HG02885 (cell line): ENCODE data around the gene KIF21A.

Experiments used
- ATAC-seq: cut with Tn5 transposase; IDR thresholded peaks from one replicate; pipeline ENCODE4 v1.9.1; 2021; ENCODE audit warnings: mild to moderate bottlenecking; ENCODE audit not compliant: unreplicated experiment, poor library complexity

KIF21A gene

DNA sequence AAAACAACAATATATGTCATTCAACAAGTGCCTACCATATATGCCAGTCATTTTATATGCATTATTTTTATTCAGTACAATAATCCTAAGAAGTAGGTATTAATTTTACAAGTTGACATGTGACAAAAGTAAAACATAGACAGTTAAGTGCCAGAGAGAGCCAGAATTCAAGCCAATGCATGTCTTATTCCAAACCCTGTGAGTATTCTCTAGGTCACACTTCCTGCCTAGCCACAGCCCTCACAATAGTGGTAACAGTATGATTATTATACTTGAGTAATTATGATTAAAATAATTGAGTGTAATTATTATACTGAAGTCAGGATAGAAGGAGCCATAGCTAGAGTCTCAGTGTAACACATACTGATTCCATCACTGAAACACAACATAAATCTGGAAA, 52.2 kb downstream of the KIF21A start:
- ATAC-seq: no peak

DNA sequence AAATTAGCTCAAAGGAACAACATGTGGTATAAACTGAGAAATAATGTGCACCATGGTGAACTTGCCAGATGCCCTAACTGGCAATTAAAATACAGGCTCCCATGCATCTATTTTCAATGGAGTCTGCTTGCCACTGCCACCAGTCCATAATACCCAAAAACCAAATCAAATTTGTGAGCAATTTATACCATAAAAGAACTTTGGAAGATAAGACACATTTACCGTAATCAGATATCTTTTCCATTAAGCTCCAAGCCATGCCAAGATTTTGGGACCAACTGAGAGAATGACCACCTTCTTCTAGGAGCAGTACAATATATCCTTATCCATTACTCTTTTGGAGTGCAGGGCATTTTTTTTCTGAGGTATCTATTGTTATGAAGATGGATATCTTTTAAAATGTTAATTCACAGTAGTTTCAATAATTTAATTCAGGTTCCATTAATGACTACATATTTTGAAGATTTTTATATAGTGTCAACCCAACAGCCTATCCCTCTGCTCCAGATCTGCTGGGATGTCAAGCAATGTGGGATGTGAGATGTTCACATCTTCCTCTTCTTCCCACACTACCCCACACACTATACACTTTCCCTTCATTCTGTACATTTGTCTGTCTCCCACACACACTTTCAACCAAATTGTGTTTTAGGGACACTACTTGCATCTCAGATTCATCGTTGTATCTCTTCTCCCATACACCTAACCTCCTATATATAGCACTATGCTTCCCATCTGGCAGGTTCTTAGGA, 53.3 kb downstream of the KIF21A start:
- ATAC-seq: no peak

DNA sequence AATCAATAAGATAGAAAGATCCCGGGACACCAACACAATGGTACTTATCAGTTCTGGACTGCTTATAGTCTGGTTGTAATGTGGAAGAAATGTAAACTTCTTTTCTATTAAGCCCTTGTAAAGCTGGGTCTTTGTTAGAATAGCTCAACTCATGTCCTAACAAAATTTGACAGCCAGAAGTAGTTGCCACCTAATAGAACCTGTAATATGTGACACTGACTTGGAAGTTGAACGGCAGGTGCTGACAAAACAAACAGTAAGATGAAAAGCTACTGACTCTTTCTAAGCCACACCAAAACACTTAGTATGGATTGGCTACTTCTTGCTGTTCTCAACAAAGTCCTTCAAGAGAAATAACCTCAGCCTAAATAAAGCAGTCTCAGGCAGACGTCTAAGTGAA, 56.6 kb downstream of the KIF21A start:
- no peak for ATAC-seq

DNA sequence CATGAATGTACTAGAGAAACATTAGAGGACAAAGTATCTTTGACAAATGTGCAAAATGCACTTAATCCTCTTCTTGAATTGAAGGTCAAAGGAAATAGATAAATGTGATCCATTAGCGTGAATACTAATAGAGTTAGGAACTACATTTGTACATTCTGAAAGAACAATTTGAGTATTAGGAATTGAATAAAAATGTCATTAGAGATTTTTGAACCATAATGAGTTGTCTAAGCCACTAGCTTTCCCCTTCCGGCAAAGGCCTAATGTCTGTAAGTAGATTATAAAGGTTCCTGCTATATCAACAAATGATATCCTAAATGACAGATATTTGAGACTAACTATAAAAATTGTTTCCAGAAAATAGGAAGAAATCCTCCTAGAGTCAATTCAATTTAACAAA, 59.8 kb downstream of the KIF21A start:
- no peak for ATAC-seq

DNA sequence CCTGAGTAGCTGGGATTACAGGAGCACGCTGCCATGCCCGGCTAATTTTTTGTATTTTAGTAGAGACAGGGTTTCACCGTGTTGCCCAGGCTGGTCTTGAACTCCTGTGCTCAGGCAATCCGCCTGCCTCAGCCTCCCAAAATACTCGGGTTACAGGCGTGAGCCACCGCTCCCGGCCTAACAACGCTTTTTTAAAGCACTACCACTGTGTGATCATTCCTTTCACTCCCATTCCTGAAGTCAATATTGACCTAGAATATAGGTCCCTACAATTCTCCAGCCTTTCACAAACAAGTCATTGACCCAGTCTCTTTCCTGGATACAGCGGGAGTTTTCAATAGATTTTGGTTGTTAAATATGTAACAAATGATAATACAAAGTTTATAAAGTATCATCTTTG, 62.8 kb downstream of the KIF21A start:
- ATAC-seq: no peak

DNA sequence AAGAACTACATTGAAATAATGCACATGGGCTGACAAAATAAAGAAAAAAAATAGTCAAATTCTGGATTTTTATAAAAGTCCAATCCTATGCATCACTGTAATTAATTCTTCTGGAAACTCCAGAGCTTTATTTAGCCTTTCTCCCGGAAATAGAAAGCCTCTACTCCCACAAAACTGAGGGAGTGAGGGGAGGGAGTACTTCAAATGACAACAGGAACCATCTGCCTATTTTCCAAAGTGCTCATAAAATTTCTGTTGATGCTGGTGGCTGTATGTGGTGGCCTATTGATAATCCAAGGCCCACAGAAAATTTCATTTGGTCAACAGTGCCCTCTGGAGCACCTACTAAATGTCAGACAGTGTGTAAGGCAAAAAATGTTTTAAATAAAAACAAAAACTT, 64.6 kb downstream of the KIF21A start:
- no peak for ATAC-seq

DNA sequence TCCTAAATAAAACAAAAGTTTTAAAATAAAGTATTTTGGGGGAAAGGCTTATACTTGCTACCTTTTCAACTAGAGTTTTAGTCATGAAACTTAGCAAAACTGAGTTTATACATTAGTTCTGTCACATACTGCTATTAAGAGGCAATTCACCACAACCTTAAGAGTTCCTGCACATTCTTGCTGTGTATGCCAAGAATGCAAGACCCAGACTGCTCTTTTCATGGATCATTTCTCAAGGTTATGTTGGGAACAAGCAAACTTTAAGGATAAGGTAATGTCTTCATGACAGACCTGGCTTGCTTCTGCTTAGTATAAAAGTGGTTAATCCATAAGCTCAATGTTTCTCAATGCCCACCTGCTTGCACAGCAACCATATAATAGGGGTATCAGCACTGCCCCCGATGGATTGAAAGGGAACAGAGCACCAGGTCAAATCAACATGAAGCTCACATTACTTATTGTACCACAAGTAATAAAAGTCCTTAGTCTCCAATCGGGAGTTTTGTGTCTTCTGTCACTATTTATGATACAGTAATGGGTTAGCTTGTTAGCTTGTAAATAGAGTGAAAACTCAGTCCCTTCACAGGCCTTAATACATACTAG, 67.6 kb downstream of the KIF21A start:
- ATAC-seq: no peak

DNA sequence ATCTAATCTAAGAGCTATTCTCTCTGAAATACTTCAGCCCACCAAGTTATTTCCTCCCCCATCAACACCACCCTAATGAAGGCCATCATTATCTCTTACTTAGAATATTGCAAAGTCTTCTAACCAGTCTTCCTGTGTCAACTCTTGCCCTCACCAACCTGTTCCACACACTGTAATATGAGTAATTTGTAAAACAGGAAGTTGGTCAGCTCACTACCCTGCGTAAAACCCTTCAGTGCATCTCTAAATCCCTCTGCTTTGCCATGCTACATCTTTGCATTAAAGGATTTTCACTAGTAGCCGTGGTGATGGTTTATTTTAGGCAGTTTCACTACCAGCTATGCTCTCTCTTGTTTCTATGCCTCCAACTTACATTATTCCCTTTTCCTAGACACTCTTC, 70.0 kb downstream of the KIF21A start:
- peak; percentile 95 for ATAC-seq

DNA sequence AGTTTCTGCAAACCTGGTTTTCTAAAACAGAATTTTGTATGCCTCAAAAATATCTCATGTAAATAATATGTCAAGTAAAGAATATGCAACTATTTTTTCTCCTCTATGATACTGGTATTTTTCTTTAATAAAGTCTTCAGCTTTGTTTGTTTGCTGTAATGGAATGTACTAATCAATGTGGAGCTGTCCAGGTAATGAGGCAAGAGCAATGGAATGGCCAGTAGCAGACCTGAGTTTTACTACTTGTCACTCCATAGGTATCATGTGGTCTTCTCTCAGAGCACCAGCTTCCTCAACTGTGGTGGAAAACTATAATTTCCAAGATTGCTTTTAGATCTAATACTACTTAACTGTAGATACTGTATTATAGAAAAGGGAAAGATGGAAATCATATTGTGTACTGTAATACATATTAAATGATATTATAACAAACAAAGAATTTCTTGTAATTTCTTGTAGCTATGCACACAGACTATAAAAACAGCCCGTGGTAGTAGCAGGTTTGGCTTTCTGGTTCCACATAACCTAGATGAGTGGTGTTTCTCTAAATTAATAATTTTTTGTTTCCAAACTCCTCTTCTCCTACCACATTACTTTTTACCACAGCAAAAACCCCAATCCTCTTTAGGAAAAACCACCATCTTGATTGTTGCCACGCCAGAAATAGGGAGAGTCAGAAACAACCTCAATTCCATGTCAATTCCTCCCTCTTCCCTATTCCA, 70.6 kb downstream of the KIF21A start:
- ATAC-seq: no peak

DNA sequence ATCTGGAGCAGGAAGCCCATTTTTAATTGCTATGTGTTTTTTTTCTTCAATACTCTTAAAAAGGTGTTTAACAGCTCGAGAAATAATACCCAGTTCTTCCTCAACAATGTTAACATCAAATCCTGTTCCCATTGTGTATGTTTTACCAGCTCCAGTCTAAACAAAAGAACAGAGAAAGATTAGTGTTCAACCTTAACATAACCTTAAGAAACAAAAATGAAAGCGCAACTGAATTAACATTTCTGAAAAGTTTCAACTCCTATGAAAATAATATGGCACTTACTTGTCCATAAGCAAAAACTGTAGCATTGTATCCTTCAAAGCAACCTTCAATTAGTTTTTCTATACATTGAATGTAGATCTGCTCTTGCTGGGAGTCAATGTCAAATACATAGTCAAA, 73.2 kb downstream of the KIF21A start:
- no peak for ATAC-seq

DNA sequence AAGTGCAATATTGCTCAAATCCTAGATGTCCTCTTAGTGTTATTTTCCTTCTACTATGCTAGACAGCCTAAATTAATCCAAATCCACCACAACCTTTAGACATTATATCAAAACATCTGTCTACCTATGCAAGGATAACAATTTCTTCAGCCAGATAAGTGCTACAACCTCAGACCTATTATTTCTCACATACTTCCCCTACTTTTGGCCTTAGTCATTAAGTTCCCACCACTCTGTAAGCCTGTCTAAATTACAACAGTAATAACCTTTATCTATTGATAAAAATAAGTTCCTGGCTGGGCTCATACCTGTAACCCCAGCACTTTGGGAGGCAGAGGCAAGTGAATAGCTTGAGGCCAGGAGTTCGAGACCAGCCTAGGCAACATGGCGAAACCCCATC, 74.0 kb downstream of the KIF21A start:
- no peak for ATAC-seq

DNA sequence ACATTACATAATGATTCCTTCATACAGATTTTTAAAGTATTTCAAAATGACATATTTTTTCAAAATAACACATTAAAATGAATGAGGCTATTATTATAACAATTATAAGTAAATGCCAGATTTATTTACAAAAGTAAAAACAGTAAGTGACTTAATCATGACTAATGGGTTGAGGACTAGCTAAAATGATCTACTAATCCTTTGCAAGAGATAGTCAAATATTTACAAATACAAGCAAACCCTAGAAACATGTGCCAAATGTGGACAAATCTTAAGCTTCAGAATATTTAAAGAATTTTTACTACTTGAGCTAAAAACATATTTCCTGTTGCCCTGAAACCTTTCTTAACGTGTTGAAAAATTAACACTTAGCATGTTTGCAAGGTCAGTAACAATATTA, 74.8 kb downstream of the KIF21A start:
- ATAC-seq: no peak

DNA sequence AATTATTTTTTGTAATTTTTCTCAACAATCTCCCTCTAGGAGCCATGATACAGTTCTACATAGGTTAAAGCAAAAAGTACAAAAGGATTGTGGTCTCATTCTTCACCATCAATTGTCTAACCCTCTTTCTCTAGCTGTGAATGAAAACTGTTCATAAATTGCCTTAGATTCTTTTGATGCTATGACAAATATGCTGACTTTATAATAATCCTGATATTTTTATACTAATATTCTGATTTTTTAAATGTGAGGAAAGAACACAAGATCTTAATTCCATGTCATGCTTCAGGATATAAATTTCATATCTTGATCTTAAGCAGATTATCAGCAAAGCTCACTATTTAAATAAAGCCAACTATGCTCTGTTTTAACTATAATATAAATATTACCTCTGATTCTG, 75.4 kb downstream of the KIF21A start:
- no peak for ATAC-seq

DNA sequence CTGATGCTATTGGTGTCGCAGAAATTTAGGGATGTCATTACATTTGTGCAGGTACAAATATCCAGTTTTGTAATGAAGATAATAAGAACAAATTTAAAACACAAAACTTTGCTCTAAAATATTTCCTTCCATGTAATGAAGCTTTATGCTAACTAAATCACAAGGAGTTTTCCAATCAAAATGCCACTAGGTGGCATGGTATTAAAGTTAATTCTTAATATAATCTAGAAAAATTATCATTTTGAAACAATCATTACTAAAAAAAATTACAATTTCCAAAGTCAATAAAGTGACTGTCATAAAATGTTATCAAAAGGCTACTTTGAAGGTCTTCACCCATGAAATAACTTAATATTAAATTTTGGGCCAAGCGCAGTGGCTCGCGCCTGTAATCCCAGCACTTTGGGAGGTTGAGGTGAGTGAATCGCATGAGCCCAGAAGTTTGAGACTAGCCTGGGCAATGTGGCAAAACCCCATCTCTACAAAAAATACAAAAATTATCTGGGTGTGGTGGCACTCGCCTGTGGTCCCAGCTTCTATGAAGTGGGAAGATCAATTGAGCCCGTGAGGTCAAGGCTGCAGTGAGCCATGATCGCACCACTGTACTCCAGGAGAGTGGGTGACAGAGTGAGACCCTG, 77.4 kb downstream of the KIF21A start:
- no peak for ATAC-seq

DNA sequence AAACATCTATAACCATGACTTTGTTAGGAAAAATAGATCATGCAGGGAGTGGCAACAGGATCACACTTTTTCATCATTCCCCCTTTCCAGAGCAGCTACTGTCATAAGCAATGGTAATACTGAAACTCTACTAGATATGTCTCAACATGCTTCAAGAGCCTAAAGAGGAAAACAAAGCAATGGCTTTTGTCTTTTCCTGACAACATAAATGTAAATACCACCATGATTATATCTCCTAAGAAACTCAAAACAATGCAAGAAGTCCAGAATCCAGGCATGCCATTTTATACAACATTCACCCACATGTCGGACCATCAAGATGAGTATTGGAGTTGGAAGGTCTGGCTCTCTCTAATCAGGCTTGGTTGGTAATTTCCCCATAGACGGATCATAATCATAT, 78.7 kb downstream of the KIF21A start:
- ATAC-seq: no peak

DNA sequence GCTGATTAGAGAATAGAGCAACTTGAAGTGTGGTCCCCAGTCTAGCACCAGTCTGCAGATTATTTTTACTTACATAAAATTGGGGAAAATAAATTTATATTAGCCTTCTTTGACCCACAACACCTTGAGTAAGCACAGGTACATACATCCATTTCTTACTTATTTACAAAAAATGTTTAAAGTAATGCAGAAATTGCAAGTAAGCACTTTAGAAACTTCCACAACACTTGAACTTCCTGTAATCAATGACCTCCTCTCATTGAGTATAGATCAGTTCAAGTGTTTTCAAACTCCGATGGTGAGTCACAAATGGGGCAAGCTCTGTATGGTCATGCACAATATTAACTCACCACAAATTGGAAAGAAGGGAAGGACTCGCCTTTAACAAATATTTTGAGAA, 83.3 kb downstream of the KIF21A start:
- ATAC-seq: no peak

DNA sequence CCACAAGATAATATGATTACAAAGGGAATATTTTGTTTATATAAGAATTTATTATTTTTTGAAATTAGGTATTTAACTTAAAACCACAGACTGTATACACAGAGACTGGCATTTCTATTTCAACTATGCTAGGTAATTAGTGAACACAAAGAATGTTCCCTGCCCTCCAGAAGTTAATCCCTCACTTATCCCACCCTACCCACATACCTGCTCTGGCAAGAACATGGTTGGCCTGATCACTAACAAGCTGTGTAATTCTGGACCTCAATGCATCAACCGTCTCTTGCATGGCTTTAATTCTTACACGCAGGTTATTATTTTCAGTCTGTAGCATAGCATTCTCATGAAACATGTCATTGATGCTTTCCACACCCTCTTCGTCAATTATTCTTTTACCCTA, 85.9 kb downstream of the KIF21A start:
- no peak for ATAC-seq

DNA sequence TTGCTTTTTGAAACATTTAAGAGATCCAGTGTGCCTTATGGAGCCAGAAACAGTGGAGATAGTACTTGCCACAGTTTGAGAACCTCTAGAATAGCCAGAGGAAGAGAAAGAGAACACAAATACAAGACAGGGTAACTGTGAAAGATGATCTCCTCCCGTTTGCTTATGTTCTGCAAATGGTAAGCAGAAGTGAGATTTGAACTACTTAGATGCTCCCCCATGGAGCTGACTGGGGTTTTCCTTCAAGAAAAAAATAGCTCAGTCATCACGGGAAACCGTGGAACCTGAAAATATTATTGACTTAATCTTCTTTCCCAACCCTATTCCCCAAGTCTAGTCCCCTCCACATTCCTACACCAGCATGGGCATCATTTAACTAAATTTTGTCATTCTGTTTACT, 87.1 kb downstream of the KIF21A start:
- ATAC-seq: peak; percentile 51

DNA sequence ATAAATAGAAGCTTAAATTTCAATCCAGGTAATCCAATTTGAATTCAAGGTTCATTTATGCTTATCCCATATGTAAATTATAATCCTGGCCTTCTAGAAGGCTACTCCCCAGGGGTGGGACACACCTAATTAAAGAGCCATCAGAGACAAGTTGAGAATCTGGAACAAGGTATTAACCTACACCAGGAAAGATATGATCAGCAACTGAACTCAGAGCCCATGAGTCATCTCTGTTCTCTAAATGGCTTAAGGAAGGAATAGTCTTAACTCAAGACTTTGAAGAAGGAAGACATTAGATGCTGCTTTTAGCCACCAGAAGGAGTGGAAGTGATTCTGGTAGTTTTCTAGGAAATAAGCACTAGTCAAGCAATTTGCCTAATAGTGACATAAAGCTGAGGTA, 88.0 kb downstream of the KIF21A start:
- no peak for ATAC-seq

DNA sequence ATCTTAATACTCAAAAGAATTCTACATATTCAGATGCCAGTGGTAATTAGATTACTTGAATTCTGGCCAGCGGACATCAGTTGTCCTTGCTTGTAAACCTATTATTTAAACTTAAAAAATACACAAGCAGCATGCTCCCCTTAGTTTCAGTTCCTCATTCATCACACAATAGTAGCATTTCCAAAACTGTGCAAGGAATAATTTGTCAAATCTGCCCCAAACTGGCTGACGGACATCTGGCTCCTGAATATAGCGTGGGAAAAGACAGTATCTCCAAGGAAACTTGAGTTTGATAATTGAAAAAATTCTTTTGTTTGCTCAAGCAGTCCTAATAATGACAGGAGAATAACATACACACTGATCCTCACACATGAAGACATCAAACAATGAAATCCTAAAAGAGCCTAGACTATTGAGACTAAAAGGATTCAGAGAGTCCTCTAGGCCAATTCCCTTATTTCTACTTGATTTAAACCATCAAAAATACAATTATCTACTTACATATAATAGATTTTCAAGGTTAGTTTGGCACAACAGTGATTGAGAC, 90.4 kb downstream of the KIF21A start:
- ATAC-seq: peak; percentile 37

DNA sequence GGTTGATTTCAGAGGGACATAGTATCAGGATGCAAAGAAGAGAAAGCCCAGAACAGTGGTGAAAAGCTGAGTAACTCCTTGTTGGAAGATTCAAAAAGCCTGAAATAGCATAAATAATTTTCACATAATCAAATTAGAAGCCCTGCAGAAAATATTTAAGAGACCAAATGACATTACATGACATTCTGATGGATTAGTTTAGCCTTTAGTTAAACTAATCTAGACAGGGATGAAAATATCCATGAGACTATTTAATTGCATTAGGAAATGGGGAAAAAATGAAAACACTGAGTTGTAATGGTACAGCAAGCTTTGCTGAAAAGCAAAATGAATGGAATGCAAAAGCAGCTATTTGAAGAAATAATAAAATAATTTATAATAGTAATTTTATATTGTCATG, 91.8 kb downstream of the KIF21A start:
- no peak for ATAC-seq
